ENCODE measurements around the gene MAN2B2.

MAN2B2 gene

GRCh38 chr4:6574747-6575502, at the start of gene MAN2B2:
Gene MAN2B2 (plus strand): TSS chr4:6575189. CDS start chr4:6575211, 22 bp downstream.
- DNase-seq, result peak; percentile 45

- DNase-seq, result no peak
Observed at GRCh38 chr4:6525474-6525873, 49.5 kb upstream of the MAN2B2 start.

GRCh38 chr4:6526156-6526555, 48.8 kb upstream of the MAN2B2 start:
- no peak for DNase-seq

- DNase-seq, result no peak
Observed at GRCh38 chr4:6526671-6527091, 48.3 kb upstream of the MAN2B2 start.

- no peak for DNase-seq
Observed at GRCh38 chr4:6527259-6527658, 47.7 kb upstream of the MAN2B2 start.

- no peak for DNase-seq
Observed at GRCh38 chr4:6527683-6528595, 47.0 kb upstream of the MAN2B2 start.

- no peak for DNase-seq
Observed at GRCh38 chr4:6529021-6529420, 46.0 kb upstream of the MAN2B2 start.

GRCh38 chr4:6530301-6530700, 44.7 kb upstream of the MAN2B2 start:
- DNase-seq, result no peak

- DNase-seq, result no peak
Observed at GRCh38 chr4:6530964-6531363, 44.0 kb upstream of the MAN2B2 start.

GRCh38 chr4:6532102-6532501, 42.9 kb upstream of the MAN2B2 start:
- DNase-seq, result no peak

- no peak for DNase-seq
Observed at GRCh38 chr4:6532658-6533057, 42.3 kb upstream of the MAN2B2 start.

GRCh38 chr4:6534050-6534449, 40.9 kb upstream of the MAN2B2 start:
- no peak for DNase-seq

- DNase-seq, result no peak
Observed at GRCh38 chr4:6534618-6535328, 40.2 kb upstream of the MAN2B2 start.

GRCh38 chr4:6535329-6535692, 39.7 kb upstream of the MAN2B2 start:
- DNase-seq, result no peak

GRCh38 chr4:6535706-6536105, 39.3 kb upstream of the MAN2B2 start:
- no peak for DNase-seq

- DNase-seq, result no peak
Observed at GRCh38 chr4:6538111-6538510, 36.9 kb upstream of the MAN2B2 start.

- no peak for DNase-seq
Observed at GRCh38 chr4:6538575-6538974, 36.4 kb upstream of the MAN2B2 start.

- DNase-seq, result no peak
Observed at GRCh38 chr4:6539009-6539764, 35.8 kb upstream of the MAN2B2 start.

GRCh38 chr4:6540879-6541278, 34.1 kb upstream of the MAN2B2 start:
- no peak for DNase-seq

GRCh38 chr4:6541789-6542188, 33.2 kb upstream of the MAN2B2 start:
- no peak for DNase-seq

GRCh38 chr4:6542951-6543350, 32.0 kb upstream of the MAN2B2 start:
- no peak for DNase-seq

- DNase-seq, result no peak
Observed at GRCh38 chr4:6546091-6546490, 28.9 kb upstream of the MAN2B2 start.
